Nephron (organoid): ENCODE results near the gene SH3RF2.
A peak's percentile ranks its signal among the peaks of the same experiment; 100 is the strongest.

Source experiments
- H3K27ac Mint-ChIP-seq, 3 experiments: 2 replicates each; pipeline ENCODE4 v1.8.0; 2020; ENCODE audit warnings: mixed read lengths in 3 of 3, mild to moderate bottlenecking in 2 of 3, moderate library complexity in 1 of 3
- H3K27me3 Mint-ChIP-seq: 2 replicates; pipeline ENCODE4 v1.8.0; 2021; ENCODE audit warnings: low read depth, mild to moderate bottlenecking, moderate library complexity, mixed read lengths
- H3K36me3 Mint-ChIP-seq: 2 replicates; pipeline ENCODE4 v1.8.0; 2020; ENCODE audit warnings: low read depth, mixed read lengths
- H3K4me1 Mint-ChIP-seq: 2 replicates; pipeline ENCODE4 v1.8.0; 2020; ENCODE audit warnings: mixed read lengths
- H3K4me3 Mint-ChIP-seq, 3 experiments: 2 replicates each; pipeline ENCODE4 v1.8.0; 2020; ENCODE audit warnings: mild to moderate bottlenecking in 3 of 3, mixed read lengths in 3 of 3, moderate library complexity in 2 of 3
- H3K9me3 Mint-ChIP-seq: 2 replicates; pipeline ENCODE4 v1.8.0; 2020; ENCODE audit warnings: mixed read lengths
- TF ChIP-seq, protein P1 (sequence below), 3 experiments: fragments of 200-600 bp; sonication (generic); IDR thresholded peaks; one replicate each; pipeline ENCODE4 v1.5.0; 2021; ENCODE audit warnings: antibody characterized with exemption in 3 of 3; ENCODE audit not compliant: unreplicated experiment in 3 of 3

The SH3RF2 gene

DNA sequence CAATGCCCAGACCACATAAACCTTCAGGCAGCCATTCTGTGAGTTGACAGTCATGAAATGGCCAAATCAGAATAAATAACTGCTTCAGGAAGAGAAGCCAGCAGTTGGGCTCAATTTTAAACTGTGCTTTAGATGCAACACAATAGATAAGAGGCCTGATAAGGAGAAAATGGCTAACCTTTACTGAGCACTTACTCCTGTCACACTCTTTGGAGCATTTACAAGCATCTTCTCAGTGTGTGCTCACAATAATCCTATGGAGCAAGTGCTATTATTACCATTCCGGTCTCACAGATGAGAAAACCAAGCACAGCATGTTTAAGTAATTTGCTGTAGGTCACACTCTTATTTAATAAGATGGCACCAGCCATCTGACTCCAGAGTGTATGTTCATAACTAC is 11.5 kb upstream of the SH3RF2 start:
- no peak overlapping the region for H3K4me3 Mint-ChIP-seq
- peak overlapping the region in 2 of 3 experiments; percentile 33 to 74 for H3K27ac Mint-ChIP-seq
- H3K4me1 Mint-ChIP-seq, result no peaks in the 10 kb centered on the region
- TF ChIP-seq, protein P1, sequence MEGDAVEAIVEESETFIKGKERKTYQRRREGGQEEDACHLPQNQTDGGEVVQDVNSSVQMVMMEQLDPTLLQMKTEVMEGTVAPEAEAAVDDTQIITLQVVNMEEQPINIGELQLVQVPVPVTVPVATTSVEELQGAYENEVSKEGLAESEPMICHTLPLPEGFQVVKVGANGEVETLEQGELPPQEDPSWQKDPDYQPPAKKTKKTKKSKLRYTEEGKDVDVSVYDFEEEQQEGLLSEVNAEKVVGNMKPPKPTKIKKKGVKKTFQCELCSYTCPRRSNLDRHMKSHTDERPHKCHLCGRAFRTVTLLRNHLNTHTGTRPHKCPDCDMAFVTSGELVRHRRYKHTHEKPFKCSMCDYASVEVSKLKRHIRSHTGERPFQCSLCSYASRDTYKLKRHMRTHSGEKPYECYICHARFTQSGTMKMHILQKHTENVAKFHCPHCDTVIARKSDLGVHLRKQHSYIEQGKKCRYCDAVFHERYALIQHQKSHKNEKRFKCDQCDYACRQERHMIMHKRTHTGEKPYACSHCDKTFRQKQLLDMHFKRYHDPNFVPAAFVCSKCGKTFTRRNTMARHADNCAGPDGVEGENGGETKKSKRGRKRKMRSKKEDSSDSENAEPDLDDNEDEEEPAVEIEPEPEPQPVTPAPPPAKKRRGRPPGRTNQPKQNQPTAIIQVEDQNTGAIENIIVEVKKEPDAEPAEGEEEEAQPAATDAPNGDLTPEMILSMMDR (IDR thresholded peaks at IDR 0.05; ENCODE audit: unreplicated experiment in 3 of 3), result no peak
- H3K27me3 Mint-ChIP-seq, result no peaks in the 10 kb centered on the region
- H3K9me3 Mint-ChIP-seq, result no peaks in the 10 kb centered on the region
- H3K36me3 Mint-ChIP-seq, result no peaks in the 10 kb centered on the region

DNA sequence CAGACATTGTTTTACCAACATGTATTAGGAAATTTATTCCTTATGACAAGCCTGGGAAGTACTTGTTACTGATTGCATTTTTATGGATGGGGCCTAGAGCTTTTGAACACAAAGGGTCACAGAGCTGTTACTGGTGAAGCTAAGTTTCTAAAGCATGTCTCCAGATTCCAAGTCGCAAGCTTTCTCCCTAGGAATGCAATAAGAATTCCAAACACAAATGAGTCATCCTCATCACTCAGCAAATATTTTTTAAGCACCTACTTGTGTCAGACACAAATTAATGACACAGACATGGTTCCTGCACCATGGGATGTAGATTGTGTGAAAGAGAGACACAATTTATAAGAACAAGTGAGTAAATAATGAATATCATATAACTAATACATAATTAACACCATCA is 11.0 kb upstream of the SH3RF2 start:
- Mint-ChIP-seq H3K27me3 (no peaks in the 10 kb centered on the region), H3K9me3 (no peaks in the 10 kb centered on the region), H3K4me1 (no peaks in the 10 kb centered on the region), H3K4me3 (no peak overlapping the region), H3K27ac (peak overlapping the region in 2 of 3 experiments; percentile 33 to 74), H3K36me3 (no peaks in the 10 kb centered on the region)
- TF ChIP-seq, protein P1 (IDR thresholded peaks at IDR 0.05; ENCODE audit: unreplicated experiment in 3 of 3), result no peak

DNA sequence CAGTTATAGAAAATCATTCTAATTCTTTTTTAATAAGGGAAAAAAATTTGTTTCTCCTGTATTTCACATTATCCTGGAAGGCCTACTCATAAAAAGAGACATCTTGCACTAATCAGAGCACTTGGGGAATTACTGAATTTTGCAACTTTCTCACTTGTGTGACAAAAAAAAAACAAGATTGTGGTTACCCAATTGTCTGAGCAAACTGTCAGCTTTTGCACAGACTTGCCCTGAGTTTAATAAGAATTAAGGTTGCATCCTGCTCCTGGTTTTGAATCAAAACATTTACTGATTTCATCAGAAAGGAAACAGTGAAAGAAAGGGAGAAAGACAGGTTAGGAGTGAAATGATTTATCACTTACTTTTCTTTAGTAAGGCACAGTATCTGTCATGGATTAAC is 10.6 kb upstream of the SH3RF2 start:
- H3K27ac Mint-ChIP-seq, result no peak overlapping the region
- no peaks in the 10 kb centered on the region for H3K4me1 Mint-ChIP-seq
- no peaks in the 10 kb centered on the region for H3K36me3 Mint-ChIP-seq
- no peaks in the 10 kb centered on the region for H3K9me3 Mint-ChIP-seq
- H3K27me3 Mint-ChIP-seq, result no peaks in the 10 kb centered on the region
- TF ChIP-seq, protein P1 (IDR thresholded peaks at IDR 0.05; ENCODE audit: unreplicated experiment in 3 of 3), result no peak
- H3K4me3 Mint-ChIP-seq, result no peak overlapping the region

DNA sequence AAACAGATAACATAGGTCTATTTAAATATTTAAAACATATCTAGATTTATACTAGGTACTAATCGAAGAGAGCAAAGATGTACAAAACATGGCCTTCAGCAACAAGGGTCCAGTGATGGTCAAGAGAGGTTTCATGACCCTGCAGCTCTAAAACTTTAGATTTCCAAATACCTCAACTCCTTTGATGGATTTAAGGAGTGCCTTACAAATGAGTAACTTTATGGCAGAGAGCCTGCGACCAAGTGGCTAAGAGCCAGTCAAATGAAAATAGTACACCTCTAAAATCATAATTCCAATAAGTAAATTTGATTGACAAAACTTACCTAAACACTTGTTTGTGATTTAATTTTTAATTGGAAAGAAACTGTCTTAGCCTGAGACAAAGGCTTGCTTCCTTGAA is 4.7 kb upstream of the SH3RF2 start:
- H3K27ac Mint-ChIP-seq, result no peak overlapping the region
- H3K36me3 Mint-ChIP-seq, result no peaks in the 10 kb centered on the region
- H3K27me3 Mint-ChIP-seq, result no peaks in the 10 kb centered on the region
- peaks cover 22% of the 10 kb centered on the region for H3K4me1 Mint-ChIP-seq
- TF ChIP-seq, protein P1 (IDR thresholded peaks at IDR 0.05; ENCODE audit: unreplicated experiment in 3 of 3), result no peak
- H3K4me3 Mint-ChIP-seq, result no peak overlapping the region
- H3K9me3 Mint-ChIP-seq, result no peaks in the 10 kb centered on the region

DNA sequence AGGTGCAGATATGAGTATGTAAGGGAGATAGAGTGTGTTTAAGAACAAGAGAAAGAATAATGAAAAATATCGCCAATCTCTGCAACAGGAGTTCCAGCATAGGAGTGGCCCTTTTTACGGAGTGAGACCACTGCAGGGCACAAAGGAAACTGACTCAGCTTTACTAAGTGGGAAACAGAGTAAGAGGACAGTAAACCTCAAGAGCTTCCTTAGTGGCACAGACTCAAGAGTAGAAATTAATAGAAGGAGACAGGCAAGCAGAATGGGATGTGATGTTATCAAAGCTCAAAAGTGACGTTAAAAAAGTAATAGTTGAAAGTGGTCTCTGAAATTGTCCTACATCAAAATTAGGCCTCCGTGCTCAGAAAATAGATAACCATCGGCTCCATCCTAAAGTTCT is 2.1 kb upstream of the SH3RF2 start:
- Mint-ChIP-seq H3K9me3 (no peaks in the 10 kb centered on the region), H3K27me3 (no peaks in the 10 kb centered on the region), H3K4me3 (peak overlapping the region in 2 of 3 experiments; percentile 20 to 34), H3K27ac (peak overlapping the region in 2 of 3 experiments; percentile 39 to 58), H3K4me1 (peaks cover 47% of the 10 kb centered on the region), H3K36me3 (no peaks in the 10 kb centered on the region)
- TF ChIP-seq, protein P1 (IDR thresholded peaks at IDR 0.05; ENCODE audit: unreplicated experiment in 3 of 3), result no peak

DNA sequence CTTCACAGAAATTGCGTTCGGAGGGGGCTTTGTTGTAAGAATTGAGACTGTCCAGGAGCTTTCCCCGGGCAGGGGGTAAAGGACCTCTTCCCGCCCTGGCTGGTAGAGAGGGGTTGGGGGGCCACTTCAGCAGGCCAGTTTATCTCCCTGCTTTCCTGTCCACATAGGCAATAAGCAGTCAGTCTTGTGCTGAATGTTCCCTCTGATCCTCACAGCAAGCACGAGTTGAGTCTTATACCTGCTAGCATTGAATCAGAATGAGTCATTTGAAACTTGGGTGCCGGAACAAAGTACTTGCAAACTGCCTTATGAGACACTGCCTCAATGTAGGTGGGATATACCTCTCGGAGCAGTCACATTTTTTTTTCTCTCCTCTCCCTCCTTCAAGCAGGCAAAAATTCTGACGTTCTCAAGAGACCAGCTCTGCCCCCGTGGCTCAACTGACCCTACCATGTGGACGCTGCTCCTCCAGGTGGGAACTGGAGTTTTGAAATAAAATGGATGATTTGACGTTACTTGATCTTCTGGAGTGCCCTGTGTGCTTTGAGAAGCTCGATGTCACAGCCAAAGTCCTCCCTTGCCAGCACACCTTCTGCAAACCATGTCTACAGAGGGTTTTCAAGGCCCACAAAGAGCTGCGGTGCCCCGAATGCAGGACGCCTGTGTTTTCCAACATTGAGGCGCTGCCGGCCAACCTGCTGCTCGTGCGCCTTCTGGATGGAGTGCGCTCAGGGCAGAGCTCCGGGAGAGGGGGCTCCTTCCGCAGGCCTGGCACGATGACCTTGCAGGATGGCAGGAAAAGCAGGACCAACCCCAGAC is 1.3 kb downstream of the SH3RF2 start:
- H3K27me3 Mint-ChIP-seq, result no peaks in the 10 kb centered on the region
- H3K4me1 Mint-ChIP-seq, result peaks cover 61% of the 10 kb centered on the region
- no peaks in the 10 kb centered on the region for H3K36me3 Mint-ChIP-seq
- no peaks in the 10 kb centered on the region for H3K9me3 Mint-ChIP-seq
- peak overlapping the region; percentile 84 to 89 (median 88) for H3K27ac Mint-ChIP-seq
- peak overlapping the region; percentile 84 to 86 (median 85) for H3K4me3 Mint-ChIP-seq
- TF ChIP-seq, protein P1 (IDR thresholded peaks at IDR 0.05; ENCODE audit: unreplicated experiment in 3 of 3), result no peak
